ENCODE results near the gene MKRN2OS. TPM values are rescaled to one million over a fixed set of nuclear protein-coding genes. Genes with fewer than 3 reads are reported as not detected.

The MKRN2OS gene
- total RNA-seq, 3 donors from 2014 or later (not counting 1 experiment from before 2014, with no cell fraction given), result not detected

DNA sequence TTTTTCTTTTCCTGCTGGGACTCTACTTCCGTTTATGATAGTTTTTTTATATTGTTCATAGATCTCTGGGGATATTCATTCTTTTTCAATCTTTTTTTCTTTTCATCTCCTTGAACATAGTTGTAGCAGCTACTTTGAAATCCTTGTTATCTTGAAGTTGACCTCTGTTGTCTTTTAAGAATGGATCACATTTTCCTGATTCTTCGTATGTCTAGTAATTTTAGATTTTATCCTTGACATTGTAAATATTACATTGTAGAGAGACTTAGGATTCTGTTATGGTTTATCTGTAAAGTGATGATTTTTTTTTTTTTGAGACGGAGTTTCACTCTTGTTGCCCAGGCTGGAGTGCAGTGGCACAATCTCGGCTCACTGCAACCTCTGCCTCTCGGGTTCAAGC, 32.1 kb upstream of the MKRN2OS start:
- intact Hi-C loops (cut with micrococcal nuclease), result no loop called here
- WGBS (ENCODE audit: insufficient coverage), result 97% methylated on average over 4 of the region's 5 CpGs
- H3K4me1 Mint-ChIP-seq, result peaks cover 0 to 9% of the 10 kb centered on the region in 2 donors
- no peak overlapping the region for H3K4me3 Mint-ChIP-seq
- H3K36me3 ChIP-seq (ENCODE audit: control insufficient read depth, insufficient read depth, low read length), result peaks cover 73% of the 10 kb centered on the region
- DNase-seq (no peak), ATAC-seq (no peak)
- H3K27me3 Mint-ChIP-seq (ENCODE audit: low read depth in 2 of 2), result no peaks in the 10 kb centered on the region
- no peaks in the 10 kb centered on the region for H3K4me1 ChIP-seq (ENCODE audit: control insufficient read depth, insufficient read depth, low read length)
- no peaks in the 10 kb centered on the region for H3K27me3 ChIP-seq (ENCODE audit: control insufficient read depth, insufficient read depth, low read length)
- H3K27ac Mint-ChIP-seq, result peak overlapping the region in 1 of 2 donors; percentile 3
- H3K36me3 Mint-ChIP-seq, result peaks cover 28% of the 10 kb centered on the region
- H3K4me3 ChIP-seq (ENCODE audit: low read length), result no peak overlapping the region
- no peaks in the 10 kb centered on the region for H3K9me3 Mint-ChIP-seq
- no peak overlapping the region for H3K27ac ChIP-seq (ENCODE audit: low read length)
- no peaks in the 10 kb centered on the region for H3K9me3 ChIP-seq (ENCODE audit: control insufficient read depth, insufficient read depth, low read length)
- TF ChIP-seq CTCF (IDR thresholded peaks at IDR 0.05), result no peak

DNA sequence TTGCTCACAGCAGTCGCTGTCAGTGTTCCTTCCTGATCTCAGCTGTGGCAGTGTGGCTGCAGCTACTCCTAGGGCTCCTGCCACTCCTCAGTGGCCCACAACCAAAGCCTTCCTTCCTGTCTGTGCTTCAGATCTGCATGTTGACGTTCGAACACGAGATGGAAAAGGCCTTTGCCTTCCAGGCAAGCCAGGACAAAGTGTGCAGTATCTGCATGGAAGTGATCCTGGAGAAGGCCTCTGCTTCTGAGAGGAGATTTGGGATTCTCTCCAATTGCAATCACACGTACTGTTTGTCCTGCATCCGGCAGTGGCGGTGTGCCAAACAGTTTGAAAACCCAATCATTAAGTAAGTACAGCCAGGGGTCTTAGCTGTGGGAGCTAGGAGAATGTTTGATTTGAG, 29.4 kb upstream of the MKRN2OS start:
- TF ChIP-seq CTCF (IDR thresholded peaks at IDR 0.05), result no peak
- ATAC-seq, result no peak
- Mint-ChIP-seq H3K27me3 (ENCODE audit: low read depth in 2 of 2) (no peaks in the 10 kb centered on the region), H3K4me3 (no peak overlapping the region), H3K4me1 (peaks cover 4 to 5% of the 10 kb centered on the region in 2 donors), H3K36me3 (peaks cover 41% of the 10 kb centered on the region), H3K27ac (no peak overlapping the region), H3K9me3 (no peaks in the 10 kb centered on the region)
- H3K27me3 ChIP-seq (ENCODE audit: control insufficient read depth, insufficient read depth, low read length), result no peaks in the 10 kb centered on the region
- no peaks in the 10 kb centered on the region for H3K4me1 ChIP-seq (ENCODE audit: control insufficient read depth, insufficient read depth, low read length)
- WGBS (ENCODE audit: insufficient coverage), result 83% methylated on average over 7 of the region's 7 CpGs
- H3K9me3 ChIP-seq (ENCODE audit: control insufficient read depth, insufficient read depth, low read length), result no peaks in the 10 kb centered on the region
- DNase-seq, result no peak
- intact Hi-C loops (cut with micrococcal nuclease), result no loop called here
- H3K4me3 ChIP-seq (ENCODE audit: low read length), result no peak overlapping the region
- H3K36me3 ChIP-seq (ENCODE audit: control insufficient read depth, insufficient read depth, low read length), result peaks cover 77% of the 10 kb centered on the region
- no peak overlapping the region for H3K27ac ChIP-seq (ENCODE audit: low read length)

DNA sequence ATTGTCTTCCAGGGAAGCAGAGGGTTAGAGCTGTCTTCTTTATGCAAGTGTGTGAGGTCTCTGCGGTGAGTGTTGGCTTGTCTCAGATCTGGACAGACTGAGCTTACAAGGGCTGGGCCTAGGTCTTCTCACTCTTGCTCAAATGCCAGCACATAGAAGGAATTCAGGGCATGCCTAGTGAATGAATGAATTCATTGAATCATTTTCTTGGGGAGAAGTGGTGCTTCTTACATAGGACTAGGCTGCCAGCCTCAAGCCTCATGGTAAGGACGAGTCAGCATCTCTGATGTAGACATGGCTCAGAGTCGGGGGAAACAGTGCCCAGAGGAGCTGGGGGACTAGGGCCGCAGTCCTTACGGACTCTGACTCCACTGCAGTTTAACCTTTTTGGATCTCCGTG, 28.8 kb upstream of the MKRN2OS start:
- H3K27ac Mint-ChIP-seq, result peak overlapping the region in 1 of 2 donors; percentile 35

More for the DNA sequence above, 28.8 kb upstream of the MKRN2OS start:
- 94% methylated on average over 6 of the region's 6 CpGs for WGBS (ENCODE audit: insufficient coverage)
- H3K4me3 Mint-ChIP-seq, result no peak overlapping the region
- intact Hi-C loops (cut with micrococcal nuclease), result no loop called here
- ATAC-seq (no peak), DNase-seq (no peak)
- no peaks in the 10 kb centered on the region for H3K4me1 ChIP-seq (ENCODE audit: control insufficient read depth, insufficient read depth, low read length)
- no peaks in the 10 kb centered on the region for H3K27me3 ChIP-seq (ENCODE audit: control insufficient read depth, insufficient read depth, low read length)
- H3K36me3 ChIP-seq (ENCODE audit: control insufficient read depth, insufficient read depth, low read length), result peaks cover 77% of the 10 kb centered on the region
- H3K36me3 Mint-ChIP-seq, result peaks cover 39% of the 10 kb centered on the region
- no peak overlapping the region for H3K27ac ChIP-seq (ENCODE audit: low read length)
- no peaks in the 10 kb centered on the region for H3K27me3 Mint-ChIP-seq (ENCODE audit: low read depth in 2 of 2)
- no peak overlapping the region for H3K4me3 ChIP-seq (ENCODE audit: low read length)
- no peak for TF ChIP-seq CTCF (IDR thresholded peaks at IDR 0.05)
- H3K4me1 Mint-ChIP-seq, result peaks cover 0 to 6% of the 10 kb centered on the region in 2 donors
- H3K9me3 ChIP-seq (ENCODE audit: control insufficient read depth, insufficient read depth, low read length), result no peaks in the 10 kb centered on the region
- H3K9me3 Mint-ChIP-seq, result no peaks in the 10 kb centered on the region

Data from natural killer cell (primary cell).